H9 (cell line): ENCODE measurements around the gene OPN1MW. TPM values are rescaled to one million over a fixed set of nuclear protein-coding genes. Genes with fewer than 3 reads are reported as not detected.

Experiments
- DNase-seq: peaks from one replicate; pipeline ENCODE4 v3.0.0-alpha.2; 2017
- H2AFZ ChIP-seq: one replicate; pipeline ENCODE4 v1.6.1; 2013; ENCODE audit warnings: mild to moderate bottlenecking, low read length, control low read depth, moderate library complexity
- H2AK5ac ChIP-seq: 2 replicates; pipeline ENCODE4 v1.6.1; 2013; ENCODE audit warnings: low read length, control low read depth, mixed read lengths; ENCODE audit not compliant: insufficient read length
- H2BK120ac ChIP-seq: one replicate; pipeline ENCODE4 v1.6.1; 2013; ENCODE audit warnings: low read depth, mild to moderate bottlenecking, low read length, control low read depth, inconsistent platforms; ENCODE audit not compliant: poor library complexity, severe bottlenecking
- H2BK12ac ChIP-seq: 2 replicates; pipeline ENCODE4 v1.6.1; 2013; ENCODE audit warnings: low read length, control low read depth, mixed read lengths, low read depth; ENCODE audit not compliant: insufficient read length
- H2BK15ac ChIP-seq: 2 replicates; pipeline ENCODE4 v1.6.1; 2013; ENCODE audit warnings: low read depth, low read length, control low read depth
- H2BK20ac ChIP-seq: one replicate; pipeline ENCODE4 v1.6.1; 2013; ENCODE audit warnings: low read depth, mild to moderate bottlenecking, low read length, control low read depth, inconsistent platforms; ENCODE audit not compliant: poor library complexity, severe bottlenecking
- H2BK5ac ChIP-seq: 2 replicates; pipeline ENCODE4 v1.6.1; 2013; ENCODE audit warnings: low read length, control low read depth, mixed read lengths; ENCODE audit not compliant: insufficient read length
- H3K14ac ChIP-seq: 2 replicates; pipeline ENCODE4 v1.6.1; 2013; ENCODE audit warnings: low read length, control low read depth; ENCODE audit not compliant: insufficient read depth
- H3K18ac ChIP-seq: 2 replicates; pipeline ENCODE4 v1.6.1; 2013; ENCODE audit warnings: low read depth, mild to moderate bottlenecking, mixed read lengths, low read length, control low read depth; ENCODE audit not compliant: insufficient read length
- H3K23ac ChIP-seq: 2 replicates; pipeline ENCODE4 v1.6.1; 2013; ENCODE audit warnings: low read length, control low read depth, mixed read lengths, low read depth; ENCODE audit not compliant: insufficient read length
- H3K23me2 ChIP-seq: 2 replicates; pipeline ENCODE4 v1.6.1; 2013; ENCODE audit warnings: low read depth, mild to moderate bottlenecking, mixed read lengths, low read length, control low read depth; ENCODE audit not compliant: insufficient read length, poor library complexity, severe bottlenecking
- H3K27ac ChIP-seq: 2 replicates; pipeline ENCODE4 v1.5.1; 2013; ENCODE audit warnings: low read length, control low read depth, mixed read lengths, low read depth; ENCODE audit not compliant: insufficient read length
- H3K27me3 ChIP-seq: 2 replicates; pipeline ENCODE4 v1.6.1; 2013; ENCODE audit warnings: low read length, control low read depth, inconsistent platforms; ENCODE audit not compliant: insufficient read depth
- H3K4ac ChIP-seq: 2 replicates; pipeline ENCODE4 v1.6.1; 2013; ENCODE audit warnings: low read depth, mild to moderate bottlenecking, control low read depth, inconsistent platforms, low read length, moderate library complexity
- H3K4me1 ChIP-seq: 2 replicates; pipeline ENCODE4 v1.6.1; 2013; ENCODE audit warnings: low read length, control low read depth, inconsistent platforms; ENCODE audit not compliant: insufficient read depth
- H3K4me2 ChIP-seq: 2 replicates; pipeline ENCODE4 v1.6.1; 2013; ENCODE audit warnings: low read length, control low read depth, mixed read lengths; ENCODE audit not compliant: insufficient read length, insufficient read depth
- H3K56ac ChIP-seq: 2 replicates; pipeline ENCODE4 v1.6.1; 2013; ENCODE audit warnings: low read depth, mild to moderate bottlenecking, mixed read lengths, low read length, control low read depth; ENCODE audit not compliant: insufficient read length
- H3K79me1 ChIP-seq: 2 replicates; pipeline ENCODE4 v1.6.1; 2013; ENCODE audit warnings: low read depth, mild to moderate bottlenecking, moderate library complexity, low read length, control low read depth, inconsistent platforms; ENCODE audit not compliant: insufficient read depth, poor library complexity, severe bottlenecking
- H3K79me2 ChIP-seq: 2 replicates; pipeline ENCODE4 v1.6.1; 2013; ENCODE audit warnings: low read length, control low read depth, inconsistent platforms; ENCODE audit not compliant: insufficient read depth
- H3K9ac ChIP-seq: 2 replicates; pipeline ENCODE4 v1.6.1; 2013; ENCODE audit warnings: low read length, control low read depth, mixed read lengths; ENCODE audit not compliant: insufficient read length; ENCODE audit errors: extremely low read depth
- H3K9me3 ChIP-seq: one replicate; pipeline ENCODE4 v1.6.1; 2013; ENCODE audit warnings: low read depth, low read length, inconsistent platforms; ENCODE audit not compliant: control insufficient read depth
- H3T11ph ChIP-seq: one replicate; pipeline ENCODE4 v1.6.1; 2013; ENCODE audit warnings: mild to moderate bottlenecking, low read length, control low read depth, inconsistent platforms
- H4K20me1 ChIP-seq: one replicate; pipeline ENCODE4 v1.6.1; 2013; ENCODE audit not compliant: control insufficient read depth, insufficient read length, insufficient read depth
- H4K5ac ChIP-seq: 2 replicates; pipeline ENCODE4 v1.6.1; 2013; ENCODE audit warnings: low read depth, mild to moderate bottlenecking, mixed read lengths, low read length, control low read depth; ENCODE audit not compliant: insufficient read length
- H4K8ac ChIP-seq: replicated peaks from 2 replicates; pipeline ENCODE4 v1.6.1; 2013; ENCODE audit warnings: low read length, control low read depth, mixed read lengths, low read depth; ENCODE audit not compliant: insufficient read length
- H4K91ac ChIP-seq: 2 replicates; pipeline ENCODE4 v1.6.1; 2013; ENCODE audit warnings: low read depth, mild to moderate bottlenecking, moderate library complexity, mixed read lengths, low read length, control low read depth; ENCODE audit not compliant: insufficient read length
- H3K27ac Mint-ChIP-seq, 3 experiments: 2 replicates in 2 of 3; 3 replicates in 1 of 3; pipeline ENCODE4 v1.8.0; 2020 to 2021; ENCODE audit warnings: mixed read lengths in 3 of 3, mild to moderate bottlenecking in 1 of 3, moderate library complexity in 1 of 3
- H3K27me3 Mint-ChIP-seq: 2 replicates; pipeline ENCODE4 v1.8.0; 2021; ENCODE audit warnings: low read depth, mild to moderate bottlenecking, moderate library complexity, mixed read lengths
- H3K36me3 Mint-ChIP-seq, 3 experiments: 2 replicates in 2 of 3; 3 replicates in 1 of 3; pipeline ENCODE4 v1.8.0; 2020 to 2021; ENCODE audit warnings: low read depth in 3 of 3, mixed read lengths in 3 of 3; ENCODE audit not compliant: insufficient read depth in 1 of 3
- H3K4me1 Mint-ChIP-seq, 2 experiments: 2 replicates each; pipeline ENCODE4 v1.8.0; 2020; ENCODE audit warnings: mixed read lengths in 2 of 2
- H3K4me3 Mint-ChIP-seq, 2 experiments: 2 replicates in 1 of 2; 3 replicates in 1 of 2; pipeline ENCODE4 v1.8.0; 2020 to 2021; ENCODE audit warnings: mild to moderate bottlenecking in 2 of 2, mixed read lengths in 2 of 2, moderate library complexity in 1 of 2
- H3K9me3 Mint-ChIP-seq, 2 experiments: 2 replicates in 1 of 2; 3 replicates in 1 of 2; pipeline ENCODE4 v1.8.0; 2020; ENCODE audit warnings: mild to moderate bottlenecking in 2 of 2, mixed read lengths in 2 of 2, moderate library complexity in 1 of 2
- WGBS: extraction: QIAGEN DNeasy Blood & Tissue Kit; methylation state at CpG from one replicate; pipeline ENCODE4 v1.1.7; 2013; ENCODE audit warnings: missing lambda C conversion rate, low lambda C conversion rate, mixed read lengths; ENCODE audit not compliant: insufficient read length; ENCODE audit errors: extremely low coverage; 5-methylcytosine and 5-hydroxymethylcytosine counted together
- total RNA-seq: library from RNA; stranded (reverse); gene quantifications from 2 replicates; pipeline ENCODE4 v1.2.1, GENCODE V29; 2021
- TF ChIP-seq, protein P1 (sequence below): fragments of 200-600 bp; sonication (generic); conservative IDR thresholded peaks from 3 replicates; pipeline ENCODE4 v1.8.0; 2021; ENCODE audit warnings: antibody characterized with exemption, mild to moderate bottlenecking

OPN1MW gene
- total RNA-seq, 1 experiment from 2014 or later = not detected

DNA sequence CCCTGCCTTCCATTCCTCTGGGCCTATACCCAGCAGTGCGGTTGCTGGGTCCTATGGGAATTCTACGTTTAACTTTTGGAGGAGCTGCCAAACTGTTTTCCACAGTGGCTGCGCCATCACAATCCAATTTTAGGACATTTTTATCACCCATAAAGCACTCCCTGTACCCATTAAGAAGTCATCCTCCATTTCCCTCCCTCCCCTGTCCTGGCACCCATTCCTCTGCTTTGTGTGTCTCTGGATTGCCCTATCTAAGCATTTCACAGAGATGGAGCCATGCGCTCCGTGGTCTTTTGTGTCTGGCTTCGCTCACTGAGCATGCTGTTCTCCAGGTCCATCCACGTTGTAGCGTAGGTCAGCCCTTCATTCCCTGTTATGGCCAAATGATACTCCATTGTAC is 40.0 kb upstream of the OPN1MW start:
- Histone ChIP-seq H2BK20ac (no peak overlapping the region), H3K14ac (no peak overlapping the region), H3K56ac (no peak overlapping the region), H3K79me2 (no peaks in the 10 kb centered on the region), H4K8ac (no peak overlapping the region), H3K23me2 (no peaks in the 10 kb centered on the region), H2AK5ac (no peak overlapping the region), H3K9me3 (peaks cover 24% of the 10 kb centered on the region), H3K23ac (no peak overlapping the region), H4K5ac (no peak overlapping the region), H3K18ac (no peak overlapping the region), H3K79me1 (no peaks in the 10 kb centered on the region), H4K20me1 (no peaks in the 10 kb centered on the region), H3K4ac (no peak overlapping the region), H2BK5ac (no peak overlapping the region), H3T11ph (no peak overlapping the region), H2AFZ (no peak overlapping the region), H2BK12ac (no peak overlapping the region), H4K91ac (no peak overlapping the region), H3K4me2 (no peak overlapping the region), H2BK120ac (no peak overlapping the region), H3K27me3 (no peaks in the 10 kb centered on the region), H3K9ac (no peak overlapping the region), H3K4me1 (no peaks in the 10 kb centered on the region), H3K27ac (no peak overlapping the region), H2BK15ac (no peak overlapping the region)
- TF ChIP-seq, protein P1, sequence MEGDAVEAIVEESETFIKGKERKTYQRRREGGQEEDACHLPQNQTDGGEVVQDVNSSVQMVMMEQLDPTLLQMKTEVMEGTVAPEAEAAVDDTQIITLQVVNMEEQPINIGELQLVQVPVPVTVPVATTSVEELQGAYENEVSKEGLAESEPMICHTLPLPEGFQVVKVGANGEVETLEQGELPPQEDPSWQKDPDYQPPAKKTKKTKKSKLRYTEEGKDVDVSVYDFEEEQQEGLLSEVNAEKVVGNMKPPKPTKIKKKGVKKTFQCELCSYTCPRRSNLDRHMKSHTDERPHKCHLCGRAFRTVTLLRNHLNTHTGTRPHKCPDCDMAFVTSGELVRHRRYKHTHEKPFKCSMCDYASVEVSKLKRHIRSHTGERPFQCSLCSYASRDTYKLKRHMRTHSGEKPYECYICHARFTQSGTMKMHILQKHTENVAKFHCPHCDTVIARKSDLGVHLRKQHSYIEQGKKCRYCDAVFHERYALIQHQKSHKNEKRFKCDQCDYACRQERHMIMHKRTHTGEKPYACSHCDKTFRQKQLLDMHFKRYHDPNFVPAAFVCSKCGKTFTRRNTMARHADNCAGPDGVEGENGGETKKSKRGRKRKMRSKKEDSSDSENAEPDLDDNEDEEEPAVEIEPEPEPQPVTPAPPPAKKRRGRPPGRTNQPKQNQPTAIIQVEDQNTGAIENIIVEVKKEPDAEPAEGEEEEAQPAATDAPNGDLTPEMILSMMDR = no peak
- Mint-ChIP-seq H3K4me3 (no peak overlapping the region), H3K4me1 (no peaks in the 10 kb centered on the region), H3K9me3 (peaks cover 57 to 61% of the 10 kb centered on the region in 2 experiments), H3K27ac (no peak overlapping the region), H3K36me3 (peaks cover 0 to 14% (median 5%) of the 10 kb centered on the region in 3 experiments; a peak in 5 of 7 replicates), H3K27me3 (peaks cover 18% of the 10 kb centered on the region)
- no CpG with 5 or more reads among the region's 8 CpGs for WGBS
- DNase-seq = no peak
